ENCODE results near the gene EIF4ENIF1.
"Not testable (repeated sequence)": the region's sequence is repeated elsewhere in the genome, so short reads cannot be mapped to it uniquely, and the experiment has no call there.

The EIF4ENIF1 gene

DNA sequence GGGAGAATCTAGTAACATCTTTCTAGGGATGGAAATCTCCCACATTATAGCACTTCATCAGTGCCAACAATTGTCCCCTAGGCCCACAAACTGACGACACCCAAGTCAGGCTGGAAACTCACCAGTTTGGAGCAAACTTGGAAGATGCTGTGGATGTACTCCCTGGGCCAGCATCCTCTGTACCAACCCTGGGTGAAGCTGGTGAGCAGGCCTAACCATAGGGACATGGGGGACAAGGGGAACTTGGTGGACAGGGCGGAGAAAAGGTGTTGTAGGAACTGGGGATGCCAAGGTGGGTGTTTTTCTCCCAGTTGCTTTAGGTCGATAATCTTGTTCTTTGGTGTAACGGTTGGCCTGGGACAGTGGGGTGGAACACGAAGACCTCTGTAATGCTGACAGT lies 48.0 kb downstream of the EIF4ENIF1 start:
- no peak for DNase-seq (ENCODE audit: low read depth)

DNA sequence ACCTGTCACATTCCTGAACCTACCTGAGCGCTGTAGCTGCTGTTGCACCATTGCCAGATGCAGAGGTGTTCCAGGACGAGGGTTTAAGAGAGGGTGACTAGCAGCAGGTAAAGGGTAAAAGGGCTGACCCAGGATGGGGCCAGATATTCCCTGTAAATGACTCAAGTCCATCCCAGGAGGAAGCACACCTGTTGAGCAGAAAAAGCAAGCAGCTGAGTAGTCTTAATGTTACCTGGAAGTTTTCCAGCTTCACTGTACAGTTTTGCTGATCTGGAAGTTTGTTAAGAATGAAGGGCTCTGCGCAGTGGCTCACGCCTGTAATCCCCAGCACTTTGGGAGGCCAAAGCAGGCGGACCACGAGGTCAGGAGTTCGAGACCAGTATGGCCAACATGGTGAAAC lies 49.0 kb downstream of the EIF4ENIF1 start:
- no peak for DNase-seq (ENCODE audit: low read depth)

DNA sequence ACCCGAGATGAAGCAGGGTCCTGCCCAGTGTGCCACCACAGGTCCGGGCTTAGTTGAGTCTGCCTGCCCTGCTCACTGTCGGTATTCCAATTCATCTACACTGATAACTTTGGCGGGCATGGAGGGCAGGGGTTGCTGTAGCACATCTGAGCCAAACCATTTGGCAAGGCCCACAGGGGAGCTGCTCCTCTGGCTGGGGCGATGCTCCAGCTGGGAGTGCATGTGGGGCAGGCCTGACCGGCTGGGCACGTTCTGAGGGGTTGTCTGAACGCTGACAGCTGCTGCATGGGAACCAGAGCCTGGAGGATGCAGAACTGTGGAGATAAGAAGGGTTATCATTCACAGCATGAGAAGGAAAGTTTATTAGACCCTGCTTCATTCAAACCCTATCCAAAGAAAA lies 49.8 kb downstream of the EIF4ENIF1 start:
- DNase-seq (ENCODE audit: low read depth) = no peak

DNA sequence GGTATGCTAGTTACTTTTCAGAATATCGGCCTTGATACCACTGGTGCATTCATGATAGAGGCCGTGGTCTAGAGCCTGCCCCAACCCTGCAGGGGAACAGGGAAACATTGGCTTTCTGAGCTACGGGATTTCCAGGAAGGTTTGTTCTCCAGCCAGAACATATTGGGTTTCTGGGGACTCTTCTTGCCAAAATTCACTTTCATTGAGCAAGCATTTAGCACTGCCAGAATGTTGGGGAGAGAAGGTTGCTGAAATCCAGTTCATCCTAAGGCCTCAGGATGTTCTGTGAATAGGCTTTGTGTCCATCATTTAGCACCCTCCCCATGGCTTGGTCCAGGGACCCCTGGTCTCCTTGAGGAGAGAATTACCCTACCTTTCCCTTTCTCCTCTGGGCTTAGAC lies 53.5 kb downstream of the EIF4ENIF1 start:
- no peak for DNase-seq (ENCODE audit: low read depth)

DNA sequence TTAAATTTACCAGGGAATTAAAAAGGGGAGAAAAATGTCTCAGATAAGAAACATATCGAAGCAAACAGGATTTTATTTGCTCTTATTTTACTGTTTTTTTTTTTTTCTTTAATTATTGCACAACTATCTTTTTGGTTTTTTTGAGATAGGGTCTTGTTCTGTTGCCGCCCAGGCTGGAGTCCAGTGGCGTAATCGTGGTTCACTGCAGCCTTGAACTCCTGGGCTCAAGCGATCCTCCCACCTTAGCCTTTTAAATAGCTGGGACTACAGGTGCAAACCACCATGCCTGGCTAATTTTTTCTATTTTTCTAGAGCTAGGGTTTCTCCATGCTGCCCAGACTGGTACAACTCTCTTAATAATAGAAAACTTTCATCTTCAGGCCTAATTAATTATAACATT lies 57.7 kb downstream of the EIF4ENIF1 start:
- DNase-seq (ENCODE audit: low read depth) = no peak

DNA sequence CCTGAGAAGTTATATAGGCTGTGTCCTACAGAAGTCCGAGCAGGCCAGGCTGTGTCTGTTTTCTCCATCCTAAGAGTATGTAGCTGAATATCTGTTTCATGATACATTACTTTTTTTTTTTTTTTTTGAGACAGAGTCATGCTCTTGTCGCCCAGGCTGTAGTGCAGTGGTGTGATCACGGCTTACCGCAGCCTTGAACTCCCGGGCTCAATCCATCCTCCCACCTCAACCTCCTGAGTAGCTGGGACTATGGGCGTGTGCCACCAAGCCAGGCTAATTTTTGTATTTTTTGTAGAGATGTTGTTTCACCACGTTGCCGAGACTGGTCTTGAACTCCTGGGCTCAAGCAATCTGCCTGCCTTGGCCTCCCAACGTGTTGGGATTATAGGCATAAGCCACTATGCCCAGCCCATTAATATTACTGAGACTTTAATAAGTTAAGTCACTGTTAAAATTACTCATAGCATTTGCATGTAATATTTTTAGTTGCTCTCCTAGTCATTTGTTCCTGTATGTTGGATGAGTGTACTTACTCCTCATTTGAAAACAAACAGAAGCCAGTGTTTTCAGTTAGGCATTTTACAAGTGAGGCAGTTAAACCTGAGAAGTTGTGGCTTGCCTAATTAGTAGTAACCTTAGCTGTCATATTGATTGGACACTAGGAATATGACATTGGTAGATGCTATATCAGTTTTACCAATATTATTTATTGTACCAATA lies 64.2 kb downstream of the EIF4ENIF1 start:
- no peak for DNase-seq (ENCODE audit: low read depth)

DNA sequence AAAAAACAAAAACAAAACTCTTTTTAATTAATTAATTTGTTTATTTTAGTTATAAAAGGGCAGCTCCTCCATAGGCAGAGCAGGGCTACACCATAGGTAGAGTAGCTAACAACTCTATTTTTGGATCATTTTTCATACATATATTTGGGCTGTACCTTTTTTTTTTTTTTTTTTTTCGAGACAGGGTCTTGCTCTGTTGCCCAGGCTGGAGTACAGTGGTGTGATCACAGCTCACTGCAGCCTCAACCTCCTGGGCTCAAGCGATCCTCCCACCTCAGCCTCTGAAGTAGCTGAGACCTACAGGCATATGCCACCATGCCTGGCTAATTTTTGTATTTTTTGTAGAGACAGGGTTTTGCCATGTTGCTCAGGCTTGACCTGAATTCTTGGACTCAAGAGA lies 87.3 kb downstream of the EIF4ENIF1 start:
- not testable (repeated sequence) for DNase-seq (ENCODE audit: low read depth)

DNA sequence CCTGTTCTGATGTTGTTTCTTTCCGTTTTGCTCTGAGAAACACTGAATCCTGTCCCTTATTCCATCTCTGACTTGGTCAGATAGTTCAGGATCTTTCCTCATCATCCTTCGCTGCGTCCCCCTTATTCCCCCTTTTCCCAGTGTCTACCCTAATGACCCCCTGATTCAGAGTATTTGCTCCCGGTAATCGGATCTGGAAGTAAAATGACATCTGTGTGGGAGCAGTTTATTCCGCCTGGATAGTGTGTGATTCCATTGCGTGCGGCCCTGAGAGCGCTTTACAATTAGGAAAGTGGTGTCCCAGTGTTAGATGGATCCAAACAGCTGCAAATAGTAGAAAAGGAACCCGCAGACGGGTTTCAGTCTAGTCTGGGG lies 89.6 kb downstream of the EIF4ENIF1 start:
- DNase-seq (ENCODE audit: low read depth) = no peak

DNA sequence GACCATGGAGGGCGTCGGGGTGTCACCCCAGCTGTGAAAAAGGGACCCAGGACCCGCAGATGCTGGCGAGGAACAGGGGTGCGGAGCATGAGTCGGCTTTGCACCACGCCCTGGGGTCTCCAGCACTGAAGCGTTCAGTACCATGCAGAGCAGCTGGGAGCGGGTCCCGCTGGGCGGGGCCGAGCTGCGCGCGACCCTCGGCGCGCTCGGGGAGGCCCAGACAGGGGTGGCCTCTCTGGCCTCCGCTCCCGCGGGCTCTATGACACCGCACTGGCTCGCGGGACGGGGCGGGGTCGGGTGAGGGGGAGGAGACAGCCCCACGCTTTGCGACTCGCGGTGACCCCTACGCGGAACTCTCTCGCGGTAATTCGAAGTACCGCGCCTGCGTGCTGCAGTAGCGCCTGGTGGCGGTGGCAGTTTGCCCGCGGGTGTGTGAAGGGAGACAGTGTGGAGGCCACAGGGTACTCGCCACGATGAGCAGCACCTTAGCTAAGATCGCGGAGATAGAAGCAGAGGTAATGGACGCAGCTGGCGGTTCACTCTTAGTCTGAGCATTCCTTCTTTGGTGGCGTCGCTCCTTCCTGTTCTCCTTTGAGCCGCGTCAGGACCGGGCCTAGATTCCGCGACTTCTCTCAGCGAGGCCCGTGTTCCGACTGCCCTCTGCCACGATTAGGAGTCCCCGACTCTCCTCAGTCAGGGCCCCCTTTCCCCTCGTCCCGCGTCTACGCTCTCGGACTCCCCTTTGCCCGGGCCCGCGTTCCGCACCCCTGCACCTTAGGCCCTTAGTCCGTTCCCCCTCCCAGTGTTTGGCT lies 90.2 kb downstream of the EIF4ENIF1 start, which contains the start of gene DRG1:
DRG1 (plus strand) TSS at position 394 of the 812 bp plus-strand sequence; CDS start at position 474, 80 bp downstream.
- DNase-seq (ENCODE audit: low read depth) = peak; percentile 61

DNA sequence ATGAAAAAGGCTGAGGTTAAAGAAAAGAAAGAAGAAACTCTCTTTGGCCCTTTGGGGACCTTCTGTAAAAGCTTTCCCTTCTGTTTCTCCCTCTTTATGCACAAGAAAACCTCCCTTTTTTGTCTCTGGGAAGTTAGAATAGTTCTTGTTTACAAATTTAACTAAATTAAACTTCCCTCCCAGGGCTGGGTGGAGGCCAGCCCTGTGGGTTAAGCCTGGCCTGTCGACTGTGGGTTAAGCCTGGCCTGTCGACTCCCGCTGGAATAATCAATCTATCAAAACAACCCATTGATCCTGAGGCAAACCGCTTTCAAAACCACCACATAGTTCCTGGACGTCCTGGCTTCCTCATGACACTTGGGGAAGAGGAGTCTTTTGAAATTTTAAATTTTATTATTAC lies 91.4 kb downstream of the EIF4ENIF1 start:
- no peak for DNase-seq (ENCODE audit: low read depth)

DNA sequence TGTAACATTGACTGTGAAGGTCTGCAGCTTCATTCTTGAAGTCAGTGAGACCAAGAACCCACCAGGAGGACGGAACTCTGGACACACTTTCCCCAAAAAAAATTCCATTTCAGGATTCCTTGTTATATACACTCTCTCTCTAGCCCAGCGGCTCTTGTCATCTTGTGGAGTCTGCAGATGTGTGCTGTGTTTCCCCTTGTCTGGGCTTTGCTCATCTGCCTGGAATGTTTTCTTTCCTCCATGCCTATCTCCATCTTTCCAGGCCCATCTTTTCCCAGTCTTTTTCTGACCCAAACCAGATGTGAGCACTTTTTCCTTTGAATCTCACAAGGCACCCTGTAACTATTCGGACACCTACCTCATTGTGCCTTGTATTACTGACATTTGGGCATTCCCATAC lies 95.3 kb downstream of the EIF4ENIF1 start:
- no peak for DNase-seq (ENCODE audit: low read depth)

DNA sequence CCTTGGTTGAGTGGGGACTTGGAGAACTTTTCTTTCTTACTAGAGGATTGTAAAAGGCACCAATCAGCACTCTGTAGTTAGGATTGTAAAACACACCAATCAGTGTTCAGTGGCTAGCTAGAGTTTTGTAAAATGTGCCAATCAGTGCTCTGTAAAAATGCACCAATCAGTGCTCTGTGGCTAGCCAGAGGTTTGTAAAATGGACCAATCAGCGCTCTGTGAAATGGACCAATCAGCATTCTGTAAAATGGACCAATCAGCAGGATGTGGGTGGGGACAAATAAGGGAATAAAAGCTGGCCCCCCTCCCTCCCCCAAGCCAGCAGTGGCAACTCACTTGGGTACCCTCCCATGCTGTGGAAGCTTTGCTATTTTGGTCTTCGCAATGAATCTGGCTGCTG lies 95.7 kb downstream of the EIF4ENIF1 start:
- no peak for DNase-seq (ENCODE audit: low read depth)
